ENCODE data around the gene NUCB2. TPM values are rescaled to one million over a fixed set of nuclear protein-coding genes. Genes with fewer than 3 reads are reported as not detected.

NUCB2 gene
- total RNA-seq, 1 donor from 2014 or later = 52.8 TPM

DNA sequence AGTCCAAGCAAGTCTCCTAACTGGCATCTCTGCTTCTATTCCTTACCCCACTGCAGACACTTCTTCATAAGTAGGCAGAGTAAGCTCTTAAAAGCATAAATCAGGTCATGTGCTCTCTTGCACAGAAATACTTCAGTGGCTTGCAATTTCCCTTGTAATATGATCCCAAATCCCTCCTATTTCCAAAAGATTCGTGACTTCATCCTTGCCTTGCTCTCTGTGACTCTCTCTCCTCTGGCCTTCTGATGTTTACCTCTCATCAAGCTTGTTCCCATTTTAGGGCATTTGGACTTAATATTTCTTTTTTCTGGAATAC is 37.7 kb downstream of the NUCB2 start:
- Mint-ChIP-seq H3K27me3 (no peaks in the 10 kb centered on the region), H3K9me3 (ENCODE audit: low read depth) (no peaks in the 10 kb centered on the region), H3K4me1 (ENCODE audit: low read depth) (no peaks in the 10 kb centered on the region), H3K27ac (no peak overlapping the region), H3K4me3 (ENCODE audit: low read depth) (no peak overlapping the region), H3K36me3 (ENCODE audit: insufficient read depth) (peaks cover 7% of the 10 kb centered on the region)
- DNase-seq (ENCODE audit: low spot score, unreplicated experiment) = no peak
- TF ChIP-seq, protein P1, sequence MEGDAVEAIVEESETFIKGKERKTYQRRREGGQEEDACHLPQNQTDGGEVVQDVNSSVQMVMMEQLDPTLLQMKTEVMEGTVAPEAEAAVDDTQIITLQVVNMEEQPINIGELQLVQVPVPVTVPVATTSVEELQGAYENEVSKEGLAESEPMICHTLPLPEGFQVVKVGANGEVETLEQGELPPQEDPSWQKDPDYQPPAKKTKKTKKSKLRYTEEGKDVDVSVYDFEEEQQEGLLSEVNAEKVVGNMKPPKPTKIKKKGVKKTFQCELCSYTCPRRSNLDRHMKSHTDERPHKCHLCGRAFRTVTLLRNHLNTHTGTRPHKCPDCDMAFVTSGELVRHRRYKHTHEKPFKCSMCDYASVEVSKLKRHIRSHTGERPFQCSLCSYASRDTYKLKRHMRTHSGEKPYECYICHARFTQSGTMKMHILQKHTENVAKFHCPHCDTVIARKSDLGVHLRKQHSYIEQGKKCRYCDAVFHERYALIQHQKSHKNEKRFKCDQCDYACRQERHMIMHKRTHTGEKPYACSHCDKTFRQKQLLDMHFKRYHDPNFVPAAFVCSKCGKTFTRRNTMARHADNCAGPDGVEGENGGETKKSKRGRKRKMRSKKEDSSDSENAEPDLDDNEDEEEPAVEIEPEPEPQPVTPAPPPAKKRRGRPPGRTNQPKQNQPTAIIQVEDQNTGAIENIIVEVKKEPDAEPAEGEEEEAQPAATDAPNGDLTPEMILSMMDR (IDR thresholded peaks at IDR 0.05; ENCODE audit: unreplicated experiment) = no peak

GRCh38 chr11:17314904-17315426 is 38.4 kb downstream of the NUCB2 start:
- Mint-ChIP-seq H3K9me3 (ENCODE audit: low read depth) (peaks cover 3% of the 10 kb centered on the region), H3K4me1 (ENCODE audit: low read depth) (no peaks in the 10 kb centered on the region), H3K27ac (no peak overlapping the region), H3K4me3 (ENCODE audit: low read depth) (no peak overlapping the region), H3K27me3 (no peaks in the 10 kb centered on the region), H3K36me3 (ENCODE audit: insufficient read depth) (peaks cover 9% of the 10 kb centered on the region)
- TF ChIP-seq, protein P1 (IDR thresholded peaks at IDR 0.05; ENCODE audit: unreplicated experiment) = no peak
- DNase-seq (ENCODE audit: low spot score, unreplicated experiment) = no peak

GRCh38 chr11:17328871-17329494 is 52.4 kb downstream of the NUCB2 start:
- no peaks in the 10 kb centered on the region for H3K27me3 Mint-ChIP-seq
- no peaks in the 10 kb centered on the region for H3K4me1 Mint-ChIP-seq (ENCODE audit: low read depth)
- no peak for DNase-seq (ENCODE audit: low spot score, unreplicated experiment)
- peaks cover 11% of the 10 kb centered on the region for H3K36me3 Mint-ChIP-seq (ENCODE audit: insufficient read depth)
- H3K9me3 Mint-ChIP-seq (ENCODE audit: low read depth) = peaks cover 3% of the 10 kb centered on the region
- H3K4me3 Mint-ChIP-seq (ENCODE audit: low read depth) = no peak overlapping the region
- TF ChIP-seq, protein P1 (IDR thresholded peaks at IDR 0.05; ENCODE audit: unreplicated experiment) = no peak
- no peak overlapping the region for H3K27ac Mint-ChIP-seq

DNA sequence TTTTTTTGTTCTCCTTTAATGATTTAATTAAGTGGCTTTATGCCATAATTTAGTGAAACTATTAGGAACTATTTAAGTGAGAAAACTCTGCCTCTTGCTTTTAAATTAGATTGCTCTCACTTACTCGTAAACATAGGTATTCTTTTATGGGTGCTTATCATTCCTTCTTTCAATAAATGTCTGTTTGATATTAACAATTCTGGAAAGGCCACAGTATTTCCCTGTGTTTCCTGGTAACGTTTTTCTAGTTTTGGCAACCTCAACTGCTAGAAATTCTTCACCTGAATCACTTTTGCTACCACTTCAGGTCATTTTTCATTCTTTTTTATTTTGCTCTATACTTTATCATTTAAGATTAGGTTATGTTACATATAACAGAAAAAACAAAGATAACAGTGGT is 55.1 kb downstream of the NUCB2 start:
- H3K36me3 Mint-ChIP-seq (ENCODE audit: insufficient read depth) = peaks cover 1% of the 10 kb centered on the region
- no peak overlapping the region for H3K27ac Mint-ChIP-seq
- H3K27me3 Mint-ChIP-seq = no peaks in the 10 kb centered on the region
- TF ChIP-seq, protein P1 (IDR thresholded peaks at IDR 0.05; ENCODE audit: unreplicated experiment) = no peak
- no peak overlapping the region for H3K4me3 Mint-ChIP-seq (ENCODE audit: low read depth)
- DNase-seq (ENCODE audit: low spot score, unreplicated experiment) = no peak
- H3K4me1 Mint-ChIP-seq (ENCODE audit: low read depth) = no peaks in the 10 kb centered on the region
- no peaks in the 10 kb centered on the region for H3K9me3 Mint-ChIP-seq (ENCODE audit: low read depth)

GRCh38 chr11:17333799-17334586 is 57.5 kb downstream of the NUCB2 start:
- no peaks in the 10 kb centered on the region for H3K9me3 Mint-ChIP-seq (ENCODE audit: low read depth)
- TF ChIP-seq, protein P1 (IDR thresholded peaks at IDR 0.05; ENCODE audit: unreplicated experiment) = no peak
- H3K36me3 Mint-ChIP-seq (ENCODE audit: insufficient read depth) = peaks cover 4% of the 10 kb centered on the region
- H3K4me3 Mint-ChIP-seq (ENCODE audit: low read depth) = no peak overlapping the region
- H3K27me3 Mint-ChIP-seq = no peaks in the 10 kb centered on the region
- DNase-seq (ENCODE audit: low spot score, unreplicated experiment) = no peak
- no peak overlapping the region for H3K27ac Mint-ChIP-seq
- no peaks in the 10 kb centered on the region for H3K4me1 Mint-ChIP-seq (ENCODE audit: low read depth)
